ELR (cell line): Measurements from ENCODE around the gene CSAG3.
"Not testable (repeated sequence)": the region's sequence is repeated elsewhere in the genome, so short reads cannot be mapped to it uniquely, and the experiment has no call there.

ENCODE experiments used
- DNase-seq: peaks from one replicate; pipeline ENCODE4 v3.0.0-alpha.2; 2015; ENCODE audit warnings: low read depth

Gene CSAG3

DNA sequence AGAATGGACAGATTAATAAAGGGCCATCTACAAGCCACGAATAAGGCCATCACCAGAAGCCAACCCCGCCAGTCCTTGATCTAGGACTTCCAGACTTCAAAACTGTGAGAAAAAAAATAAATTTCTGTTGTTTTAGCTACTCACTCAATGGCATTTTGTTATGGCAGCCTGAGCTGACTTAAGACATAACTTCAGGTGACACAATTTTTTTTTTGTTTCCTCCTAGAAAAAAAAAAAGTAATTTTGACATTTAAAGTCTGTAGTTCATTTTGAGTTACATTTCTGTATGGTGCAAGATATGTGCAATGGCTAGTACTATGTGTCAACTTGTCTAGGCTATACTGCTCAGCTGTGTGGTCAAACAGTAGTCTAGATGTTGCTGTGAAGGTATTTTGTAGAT is at the start of gene CSAG3:
CSAG3 (plus strand) TSS at position 301 of the 400 bp plus-strand sequence.
- DNase-seq, result not testable (repeated sequence)

DNA sequence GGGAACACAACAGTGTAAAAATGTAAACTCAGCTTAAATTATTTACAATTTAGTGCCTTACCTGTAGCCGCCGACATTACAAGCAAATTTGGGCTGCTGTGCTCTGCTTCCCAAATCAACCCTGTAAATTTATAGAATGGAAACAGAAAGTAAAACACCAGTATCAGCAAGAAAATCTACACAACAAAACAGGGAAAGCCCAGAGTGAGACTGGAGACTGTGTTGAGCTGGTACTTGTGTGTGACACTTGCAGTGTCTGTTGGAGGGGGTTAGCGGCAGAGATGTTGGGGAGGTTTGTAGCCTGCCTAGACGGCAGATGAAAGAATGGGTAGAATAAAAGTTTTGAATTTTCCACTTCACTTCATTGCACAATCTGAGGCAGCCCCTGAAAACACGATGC is 45.8 kb upstream of the CSAG3 start:
- not testable (repeated sequence) for DNase-seq

DNA sequence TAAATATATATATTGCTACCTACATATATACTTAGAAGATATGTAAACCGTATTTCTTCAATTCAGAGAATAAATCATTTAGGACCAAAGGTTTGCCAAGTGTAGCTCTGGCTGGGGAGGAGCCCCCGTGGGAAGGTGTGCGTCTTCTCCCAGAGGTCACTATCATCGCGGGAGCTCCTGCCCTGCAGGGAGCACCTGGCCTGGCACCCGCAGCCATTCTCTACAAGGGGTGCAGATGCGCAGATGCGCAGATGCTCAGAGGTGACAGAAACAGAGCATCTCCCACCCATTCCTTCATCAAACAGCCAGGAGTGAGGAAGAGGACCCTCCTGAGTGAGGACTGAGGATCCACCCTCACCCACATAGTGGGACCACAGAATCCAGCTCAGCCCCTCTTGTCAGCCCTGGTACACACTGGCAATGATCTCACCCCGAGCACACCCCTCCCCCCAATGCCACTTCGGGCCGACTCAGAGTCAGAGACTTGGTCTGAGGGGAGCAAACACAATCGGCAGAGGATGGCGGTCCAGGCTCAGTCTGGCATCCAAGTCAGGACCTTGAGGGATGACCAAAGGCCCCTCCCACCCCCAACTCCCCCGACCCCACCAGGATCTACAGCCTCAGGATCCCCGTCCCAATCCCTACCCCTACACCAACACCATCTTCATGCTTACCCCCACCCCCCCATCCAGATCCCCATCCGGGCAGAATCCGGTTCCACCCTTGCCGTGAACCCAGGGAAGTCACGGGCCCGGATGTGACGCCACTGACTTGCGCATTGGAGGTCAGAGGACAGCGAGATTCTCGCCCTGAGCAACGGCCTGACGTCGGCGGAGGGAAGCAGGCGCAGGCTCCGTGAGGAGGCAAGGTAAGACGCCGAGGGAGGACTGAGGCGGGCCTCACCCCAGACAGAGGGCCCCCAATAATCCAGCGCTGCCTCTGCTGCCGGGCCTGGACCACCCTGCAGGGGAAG is 44.9 kb upstream of the CSAG3 start, which contains the start of gene MAGEA2B:
MAGEA2B (plus strand) TSS at position 814 of the 973 bp plus-strand sequence. CDS start 2,479 bp downstream, outside the sequence.
- DNase-seq, result not testable (repeated sequence)

DNA sequence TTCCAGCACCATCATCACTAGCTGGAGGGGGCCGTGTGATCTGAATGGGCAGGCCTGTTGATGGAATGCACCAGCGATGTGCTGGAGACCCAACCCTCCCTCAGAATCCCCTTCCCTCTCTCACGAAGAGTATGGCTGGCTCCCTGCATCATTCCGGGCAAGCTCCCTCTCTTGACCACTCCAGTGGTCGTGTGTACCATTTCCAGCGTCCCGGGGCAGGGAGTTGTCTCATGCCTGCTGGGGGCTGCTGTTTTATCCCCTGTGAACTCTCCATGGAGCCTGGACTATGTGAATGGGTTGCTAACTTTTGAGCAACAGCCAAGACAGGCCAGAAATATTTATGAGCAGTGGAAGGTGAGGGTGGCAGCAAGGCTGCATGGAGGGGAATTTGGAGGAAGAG is 33.6 kb upstream of the CSAG3 start:
- no peak for DNase-seq

DNA sequence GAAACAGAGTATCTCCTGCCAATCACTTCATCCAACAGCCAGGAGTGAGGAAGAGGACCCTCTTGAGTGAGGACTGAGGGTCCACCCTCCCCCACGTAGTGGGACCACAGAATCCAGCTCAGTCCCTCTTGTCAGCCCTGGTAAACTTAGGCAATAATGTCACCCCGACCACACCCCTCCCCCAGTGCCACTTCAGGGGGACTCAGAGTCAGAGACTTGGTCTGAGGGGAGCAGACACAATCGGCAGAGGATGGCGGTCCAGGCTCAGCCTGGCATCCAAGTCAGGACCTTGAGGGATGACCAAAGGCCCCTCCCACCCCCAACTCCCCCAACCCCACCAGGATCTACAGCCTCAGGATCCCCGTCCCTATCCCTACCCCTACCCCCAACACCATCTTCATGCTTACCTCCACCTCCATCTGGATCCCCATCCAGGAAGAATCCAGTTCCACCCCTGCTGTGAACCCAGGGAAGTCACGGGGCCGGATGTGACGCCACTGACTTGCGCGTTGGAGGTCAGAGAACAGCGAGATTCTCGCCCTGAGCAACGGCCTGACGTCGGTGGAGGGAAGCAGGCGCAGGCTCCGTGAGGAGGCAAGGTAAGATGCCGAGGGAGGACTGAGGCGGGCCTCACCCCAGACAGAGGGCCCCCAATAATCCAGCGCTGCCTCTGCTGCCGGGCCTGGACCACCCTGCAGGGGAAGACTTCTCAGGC is 25.6 kb upstream of the CSAG3 start, which contains the start of the genes CSAG1 and MAGEA12:
CSAG1 (minus strand) TSS at position 461 of the 715 bp plus-strand sequence. CDS start 1,261 bp downstream, outside the sequence.
MAGEA12 (plus strand) TSS at position 497 of the 715 bp plus-strand sequence. CDS start 2,405 bp downstream, outside the sequence.
- no peak for DNase-seq

DNA sequence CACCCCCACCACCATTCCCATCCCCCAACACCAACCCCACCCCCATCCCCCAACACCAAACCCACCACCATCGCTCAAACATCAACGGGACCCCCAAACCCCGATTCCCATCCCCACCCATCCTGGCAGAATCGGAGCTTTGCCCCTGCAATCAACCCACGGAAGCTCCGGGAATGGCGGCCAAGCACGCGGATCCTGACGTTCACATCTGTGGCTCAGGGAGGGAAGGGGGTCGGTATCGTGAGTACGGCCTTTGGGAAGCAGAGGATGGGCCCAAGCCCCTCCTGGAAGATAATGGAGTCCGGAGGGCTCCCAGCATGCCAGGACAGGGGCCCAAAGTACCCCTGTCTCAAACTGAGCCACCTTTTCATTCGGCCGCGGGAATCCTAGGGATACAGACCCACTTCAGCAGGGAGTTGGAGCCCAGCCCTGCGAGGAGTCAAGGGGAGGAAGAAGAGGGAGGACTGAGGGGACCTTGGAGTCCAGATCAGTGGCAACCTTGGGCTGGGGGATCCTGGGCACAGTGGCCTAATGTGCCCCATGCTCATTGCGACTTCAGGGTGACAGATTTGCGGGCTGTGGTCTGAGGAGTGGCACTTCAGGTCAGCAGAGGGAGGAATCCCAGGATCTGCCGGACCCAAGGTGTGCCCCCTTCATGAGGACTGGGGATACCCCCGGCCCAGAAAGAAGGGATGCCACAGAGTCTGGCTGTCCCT is 24.7 kb upstream of the CSAG3 start:
- DNase-seq, result not testable (repeated sequence)

DNA sequence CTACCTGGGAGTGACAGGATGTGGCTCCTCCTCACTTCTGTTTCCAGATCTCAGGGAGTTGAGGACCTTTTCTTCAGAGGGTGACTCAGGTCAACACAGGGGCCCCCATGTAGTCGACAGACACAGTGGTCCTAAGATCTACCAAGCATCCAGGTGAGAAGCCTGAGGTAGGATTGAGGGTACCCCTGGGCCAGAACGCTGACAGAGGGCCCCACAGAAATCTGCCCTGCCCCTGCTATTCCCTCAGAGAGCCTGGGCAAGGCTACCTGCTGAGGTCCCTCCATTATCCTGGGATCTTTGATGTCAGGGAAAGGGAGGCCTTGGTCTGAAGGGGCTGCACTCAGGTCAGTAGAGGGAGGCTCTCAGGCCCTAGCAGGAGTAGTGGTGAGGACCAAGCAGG is 23.9 kb upstream of the CSAG3 start:
- DNase-seq, result no peak

DNA sequence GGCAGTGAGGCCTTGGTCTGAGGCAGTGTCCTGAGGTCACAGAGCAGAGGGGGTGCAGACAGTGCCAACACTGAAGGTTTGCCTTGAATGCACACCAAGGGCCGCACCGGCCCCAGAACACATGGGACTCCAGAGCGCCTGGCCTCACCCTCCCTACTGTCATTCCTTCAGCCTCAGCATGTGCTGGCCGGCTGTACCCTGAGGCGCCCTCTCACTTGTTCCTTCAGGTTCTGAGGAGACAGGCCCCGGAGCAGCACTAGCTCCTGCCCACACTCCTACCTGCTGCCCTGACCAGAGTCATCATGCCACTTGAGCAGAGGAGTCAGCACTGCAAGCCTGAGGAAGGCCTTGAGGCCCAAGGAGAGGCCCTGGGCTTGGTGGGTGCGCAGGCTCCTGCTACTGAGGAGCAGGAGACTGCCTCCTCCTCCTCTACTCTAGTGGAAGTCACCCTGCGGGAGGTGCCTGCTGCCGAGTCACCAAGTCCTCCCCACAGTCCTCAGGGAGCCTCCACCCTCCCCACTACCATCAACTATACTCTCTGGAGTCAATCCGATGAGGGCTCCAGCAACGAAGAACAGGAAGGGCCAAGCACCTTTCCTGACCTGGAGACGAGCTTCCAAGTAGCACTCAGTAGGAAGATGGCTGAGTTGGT is 23.0 kb upstream of the CSAG3 start:
- no peak for DNase-seq

DNA sequence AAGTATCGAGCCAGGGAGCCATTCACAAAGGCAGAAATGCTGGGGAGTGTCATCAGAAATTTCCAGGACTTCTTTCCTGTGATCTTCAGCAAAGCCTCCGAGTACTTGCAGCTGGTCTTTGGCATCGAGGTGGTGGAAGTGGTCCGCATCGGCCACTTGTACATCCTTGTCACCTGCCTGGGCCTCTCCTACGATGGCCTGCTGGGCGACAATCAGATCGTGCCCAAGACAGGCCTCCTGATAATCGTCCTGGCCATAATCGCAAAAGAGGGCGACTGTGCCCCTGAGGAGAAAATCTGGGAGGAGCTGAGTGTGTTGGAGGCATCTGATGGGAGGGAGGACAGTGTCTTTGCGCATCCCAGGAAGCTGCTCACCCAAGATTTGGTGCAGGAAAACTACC is 22.5 kb upstream of the CSAG3 start:
- DNase-seq, result not testable (repeated sequence)

DNA sequence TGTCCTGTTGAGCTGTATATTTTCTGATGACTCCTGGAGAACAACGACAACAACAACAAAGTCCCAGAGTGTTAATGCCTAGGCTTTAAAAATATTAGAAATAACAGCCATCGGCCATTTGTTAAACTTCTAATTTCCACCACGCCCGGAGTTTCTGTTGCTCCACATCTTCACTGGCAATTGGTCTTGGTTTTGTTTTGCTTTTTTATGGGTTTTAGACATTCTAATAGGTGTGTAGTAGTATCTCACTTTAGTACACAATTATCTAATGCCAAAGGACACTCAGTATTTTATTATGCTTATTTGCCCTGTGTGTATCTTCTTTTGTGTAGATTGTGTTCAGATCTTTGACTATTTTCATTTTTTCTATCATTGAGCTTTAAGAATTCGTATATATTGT is 20.5 kb upstream of the CSAG3 start:
- DNase-seq, result no peak

DNA sequence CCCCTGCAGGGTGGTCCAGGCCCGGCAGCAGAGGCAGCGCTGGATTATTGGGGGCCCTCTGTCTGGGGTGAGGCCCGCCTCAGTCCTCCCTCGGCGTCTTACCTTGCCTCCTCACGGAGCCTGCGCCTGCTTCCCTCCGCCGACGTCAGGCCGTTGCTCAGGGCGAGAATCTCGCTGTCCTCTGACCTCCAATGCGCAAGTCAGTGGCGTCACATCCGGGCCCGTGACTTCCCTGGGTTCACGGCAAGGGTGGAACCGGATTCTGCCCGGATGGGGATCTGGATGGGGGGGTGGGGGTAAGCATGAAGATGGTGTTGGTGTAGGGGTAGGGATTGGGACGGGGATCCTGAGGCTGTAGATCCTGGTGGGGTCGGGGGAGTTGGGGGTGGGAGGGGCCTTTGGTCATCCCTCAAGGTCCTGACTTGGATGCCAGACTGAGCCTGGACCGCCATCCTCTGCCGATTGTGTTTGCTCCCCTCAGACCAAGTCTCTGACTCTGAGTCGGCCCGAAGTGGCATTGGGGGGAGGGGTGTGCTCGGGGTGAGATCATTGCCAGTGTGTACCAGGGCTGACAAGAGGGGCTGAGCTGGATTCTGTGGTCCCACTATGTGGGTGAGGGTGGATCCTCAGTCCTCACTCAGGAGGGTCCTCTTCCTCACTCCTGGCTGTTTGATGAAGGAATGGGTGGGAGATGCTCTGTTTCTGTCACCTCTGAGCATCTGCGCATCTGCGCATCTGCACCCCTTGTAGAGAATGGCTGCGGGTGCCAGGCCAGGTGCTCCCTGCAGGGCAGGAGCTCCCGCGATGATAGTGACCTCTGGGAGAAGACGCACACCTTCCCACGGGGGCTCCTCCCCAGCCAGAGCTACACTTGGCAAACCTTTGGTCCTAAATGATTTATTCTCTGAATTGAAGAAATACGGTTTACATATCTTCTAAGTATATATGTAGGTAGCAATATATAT is 5.0 kb upstream of the CSAG3 start, which contains the start of gene MAGEA2:
MAGEA2 (minus strand) TSS at position 157 of the 965 bp plus-strand sequence. CDS start 2,479 bp downstream, outside the sequence.
- DNase-seq, result not testable (repeated sequence)

DNA sequence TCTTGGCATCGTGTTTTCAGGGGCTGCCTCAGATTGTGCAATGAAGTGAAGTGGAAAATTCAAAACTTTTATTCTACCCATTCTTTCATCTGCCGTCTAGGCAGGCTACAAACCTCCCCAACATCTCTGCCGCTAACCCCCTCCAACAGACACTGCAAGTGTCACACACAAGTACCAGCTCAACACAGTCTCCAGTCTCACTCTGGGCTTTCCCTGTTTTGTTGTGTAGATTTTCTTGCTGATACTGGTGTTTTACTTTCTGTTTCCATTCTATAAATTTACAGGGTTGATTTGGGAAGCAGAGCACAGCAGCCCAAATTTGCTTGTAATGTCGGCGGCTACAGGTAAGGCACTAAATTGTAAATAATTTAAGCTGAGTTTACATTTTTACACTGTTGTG is 4.1 kb upstream of the CSAG3 start:
- not testable (repeated sequence) for DNase-seq

DNA sequence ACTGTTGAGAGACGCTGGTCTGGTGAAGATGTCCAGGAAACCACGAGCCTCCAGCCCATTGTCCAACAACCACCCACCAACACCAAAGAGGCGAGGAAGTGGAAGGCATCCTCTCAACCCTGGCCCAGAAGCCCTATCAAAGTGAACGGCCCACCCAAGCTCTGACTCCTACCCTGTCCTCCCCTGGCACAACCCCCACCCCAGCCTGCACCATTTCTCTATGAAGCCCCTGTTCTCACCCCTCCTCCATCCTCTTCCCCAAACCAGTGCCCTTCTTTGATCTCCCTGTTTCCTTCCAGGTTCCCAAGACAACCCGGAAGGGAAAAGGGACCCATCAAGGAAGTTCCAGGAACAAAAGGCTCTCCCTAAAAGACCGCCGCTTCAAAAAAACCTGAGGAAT is 526 bp downstream of the CSAG3 start:
- DNase-seq, result not testable (repeated sequence)

DNA sequence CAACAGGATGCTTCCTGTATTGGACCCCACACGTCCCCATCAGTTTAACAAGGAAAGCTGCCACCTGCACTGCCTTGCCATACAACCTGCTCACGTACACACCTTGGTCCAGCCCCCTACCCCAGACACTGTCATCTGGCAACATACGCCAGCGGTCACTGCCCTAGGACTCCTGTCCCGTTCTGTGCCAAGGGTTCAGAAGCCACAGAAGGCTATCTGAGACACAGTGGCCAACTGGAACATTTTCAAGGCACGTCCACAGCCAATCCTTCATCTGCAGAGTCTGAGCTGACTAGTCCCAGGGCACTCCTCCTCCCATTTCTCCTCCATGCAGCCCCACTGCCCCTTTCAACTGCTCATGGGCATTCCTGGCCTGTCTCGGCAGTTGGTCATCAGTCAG is 2.6 kb downstream of the CSAG3 start:
- not testable (repeated sequence) for DNase-seq

DNA sequence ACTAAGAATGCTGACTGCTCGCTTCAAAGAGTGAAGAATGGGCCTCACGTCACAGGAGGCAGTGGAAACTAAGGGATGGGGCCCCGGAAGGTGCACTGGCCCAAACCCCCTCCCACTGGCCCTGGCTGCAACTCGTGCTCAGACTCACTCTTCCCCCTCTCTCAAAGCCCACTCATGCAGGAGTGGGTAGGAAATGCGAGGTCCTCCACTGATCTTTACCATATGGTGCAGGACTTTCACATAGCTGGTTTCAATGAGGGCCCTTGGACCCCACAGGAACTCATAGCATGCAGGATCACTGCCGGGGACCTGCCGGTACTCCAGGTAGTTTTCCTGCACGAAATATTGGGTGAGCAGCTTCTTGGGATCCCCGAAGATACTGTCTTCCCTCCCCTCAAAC is 7.5 kb downstream of the CSAG3 start:
- not testable (repeated sequence) for DNase-seq

DNA sequence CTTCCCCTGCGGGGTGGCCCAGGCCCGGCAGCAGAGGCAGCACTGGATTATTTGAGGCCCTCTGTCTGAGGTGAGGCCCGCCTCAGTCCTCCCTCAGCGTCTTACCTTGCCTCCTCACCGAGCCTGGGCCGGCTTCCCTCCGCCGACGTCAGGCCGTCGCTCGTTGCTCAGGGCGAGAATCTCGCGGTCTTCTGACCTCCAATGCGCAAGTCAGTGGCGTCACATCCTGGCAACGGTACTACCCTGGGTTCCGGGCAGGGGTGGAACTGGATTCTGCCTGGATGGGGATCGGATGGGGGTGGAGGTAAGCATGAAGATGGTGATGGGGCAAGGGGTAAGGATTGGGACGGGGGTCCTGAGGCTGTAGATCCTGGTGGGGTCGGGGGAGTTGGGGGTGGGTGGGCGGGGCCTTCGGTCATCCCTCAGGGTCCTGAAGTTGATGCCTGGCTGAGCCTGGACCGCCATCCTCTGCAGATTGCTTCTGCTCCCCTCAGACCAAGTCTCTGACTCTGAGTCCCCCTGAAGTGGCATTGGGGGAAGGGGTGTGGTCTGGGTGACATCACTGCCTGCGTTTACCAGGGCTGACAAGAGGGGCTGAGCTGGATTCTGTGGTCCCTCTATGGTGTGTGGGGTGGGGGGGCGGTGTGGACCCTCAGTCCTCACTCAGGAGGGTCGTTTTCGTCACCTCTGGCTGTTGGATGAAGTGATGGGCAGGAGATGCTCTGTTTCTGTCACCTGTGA is 10.7 kb downstream of the CSAG3 start, which contains the start of gene MAGEA6:
MAGEA6 (minus strand) TSS at position 141 of the 741 bp plus-strand sequence. CDS start 2,039 bp downstream, outside the sequence.
- not testable (repeated sequence) for DNase-seq

DNA sequence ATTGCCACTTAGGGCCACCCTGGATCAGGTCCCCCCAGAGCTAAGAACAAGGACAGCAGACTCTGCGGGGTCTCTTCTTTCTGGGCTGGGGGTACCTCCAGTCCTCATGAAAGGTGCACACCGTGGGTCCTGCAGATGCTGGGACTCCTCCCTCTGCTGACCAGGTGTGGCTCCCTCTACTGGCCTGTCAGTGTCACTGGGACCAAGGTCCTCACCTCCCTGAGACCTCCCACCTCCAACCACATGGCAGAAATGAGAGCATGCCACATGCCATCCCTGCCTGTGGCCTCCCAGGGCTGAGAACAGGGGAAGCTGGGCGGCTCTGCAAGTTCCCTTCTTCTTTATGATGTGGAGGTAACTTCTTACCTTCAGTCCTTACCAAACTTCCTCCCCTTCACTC is 28.0 kb downstream of the CSAG3 start:
- DNase-seq, result not testable (repeated sequence)

DNA sequence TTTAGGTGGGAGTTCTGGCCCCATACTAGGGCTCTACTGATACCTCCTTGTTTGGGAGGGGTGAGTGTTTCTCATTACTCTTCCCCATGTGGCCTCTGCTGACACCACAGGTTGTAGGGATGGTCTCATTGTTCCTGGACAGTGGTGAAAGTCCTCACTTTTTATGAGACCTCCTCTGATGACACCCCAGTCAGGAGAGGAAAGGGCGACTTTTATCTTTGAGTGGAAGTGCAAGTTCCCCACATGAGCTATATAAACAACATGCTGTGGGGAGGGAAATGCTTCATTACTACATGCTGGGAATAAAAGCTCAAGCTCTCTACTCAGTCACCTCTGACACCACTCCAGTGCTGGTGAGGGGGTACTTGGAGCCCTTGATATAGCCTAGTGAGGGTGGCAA is 39.9 kb downstream of the CSAG3 start:
- DNase-seq, result no peak

DNA sequence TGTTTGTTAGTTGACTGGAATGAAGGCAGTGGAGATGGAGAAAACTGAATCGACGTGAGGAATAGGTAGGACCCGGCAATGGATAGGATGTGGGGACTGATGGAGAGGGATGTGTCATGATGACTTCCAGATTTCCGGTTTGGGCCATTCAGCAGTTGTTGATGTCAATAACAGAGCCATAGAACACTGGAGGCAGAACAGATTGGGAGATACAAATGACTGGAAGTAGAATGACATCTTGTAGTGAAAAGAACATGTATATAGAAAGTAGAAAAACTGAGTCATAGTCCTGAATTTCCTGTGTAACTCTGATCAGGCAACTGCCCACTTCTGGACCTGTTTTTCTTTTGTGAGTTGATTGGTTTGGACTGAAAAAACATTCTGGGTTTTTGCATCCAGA is 47.0 kb downstream of the CSAG3 start:
- peak; percentile 40 for DNase-seq
